ENCODE results near the gene GCNT1.
"Not testable (repeated sequence)": the region's sequence is repeated elsewhere in the genome, so short reads cannot be mapped to it uniquely, and the experiment has no call there.

GCNT1 gene

DNA sequence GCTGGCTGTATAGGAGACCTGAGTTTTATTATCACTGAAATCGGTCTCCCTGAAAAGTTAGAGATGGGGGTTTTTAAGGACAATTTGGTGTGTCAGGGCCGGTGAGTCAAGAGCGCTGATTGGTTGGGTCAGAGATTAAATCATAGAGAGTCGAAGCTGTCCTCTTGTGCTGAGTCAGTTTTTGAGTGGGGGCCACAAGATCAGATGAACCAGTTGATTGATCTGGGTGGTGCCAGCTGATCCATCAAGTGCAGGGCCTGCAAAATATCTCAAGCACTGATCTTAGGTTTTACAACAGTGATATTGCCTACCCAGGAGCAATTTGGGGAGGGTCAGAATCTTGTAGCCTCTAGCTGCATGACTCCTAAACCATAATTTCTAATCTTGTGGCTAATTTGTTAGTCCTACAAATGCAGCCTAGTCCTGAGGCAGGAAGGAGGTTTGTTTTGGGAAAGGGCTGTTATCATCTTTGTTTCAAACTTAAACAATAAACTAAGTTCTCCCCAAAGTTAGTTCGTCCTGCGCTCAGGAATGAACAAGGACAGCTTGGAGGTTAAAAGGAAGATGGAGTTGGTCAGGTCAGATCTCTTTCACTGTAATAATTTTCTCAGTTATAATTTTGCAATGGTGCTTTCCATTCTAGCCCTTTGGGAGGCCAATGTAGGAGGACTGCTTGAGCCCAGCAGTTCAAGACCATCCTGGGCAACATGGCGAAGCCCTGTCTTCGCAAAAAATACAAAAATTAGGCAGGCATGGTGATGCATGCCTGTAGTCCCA lies 33.1 kb upstream of the GCNT1 start:
- H3K27ac ChIP-seq (ENCODE audit: low read depth, low read length): no peak overlapping the region
- no peaks in the 10 kb centered on the region for H3K36me3 ChIP-seq (ENCODE audit: control insufficient read depth, insufficient read depth, low read length)
- no peaks in the 10 kb centered on the region for H3K27me3 ChIP-seq (ENCODE audit: control insufficient read depth, insufficient read depth, low read length)
- no peak overlapping the region for H3K9ac ChIP-seq (ENCODE audit: low read length)
- no peaks in the 10 kb centered on the region for H3K4me1 ChIP-seq (ENCODE audit: control insufficient read depth, insufficient read depth, low read length)
- no peak overlapping the region for H3K4me3 ChIP-seq (ENCODE audit: low read depth, low read length)
- H3K9me3 ChIP-seq (ENCODE audit: control insufficient read depth, insufficient read depth, low read depth, low read length): no peaks in the 10 kb centered on the region

- H3K9me3 ChIP-seq (ENCODE audit: control insufficient read depth, insufficient read depth, low read depth, low read length): no peaks in the 10 kb centered on the region
- H3K9ac ChIP-seq (ENCODE audit: low read length): no peak overlapping the region
- H3K4me1 ChIP-seq (ENCODE audit: control insufficient read depth, insufficient read depth, low read length): no peaks in the 10 kb centered on the region
- H3K27ac ChIP-seq (ENCODE audit: low read depth, low read length): no peak overlapping the region
- no peaks in the 10 kb centered on the region for H3K36me3 ChIP-seq (ENCODE audit: control insufficient read depth, insufficient read depth, low read length)
- no peaks in the 10 kb centered on the region for H3K27me3 ChIP-seq (ENCODE audit: control insufficient read depth, insufficient read depth, low read length)
- no peak overlapping the region for H3K4me3 ChIP-seq (ENCODE audit: low read depth, low read length)
These were observed 32.1 kb upstream of the GCNT1 start for GRCh38 chr9:76426807-76427419.

GRCh38 chr9:76431601-76432000 lies 27.4 kb upstream of the GCNT1 start:
- H3K9me3 ChIP-seq (ENCODE audit: control insufficient read depth, insufficient read depth, low read depth, low read length): peaks cover 7% of the 10 kb centered on the region; the same call in 1 of the 2 replicates
- peaks cover 6% of the 10 kb centered on the region; the same call in 1 of the 2 replicates for H3K4me1 ChIP-seq (ENCODE audit: control insufficient read depth, insufficient read depth, low read length)
- H3K36me3 ChIP-seq (ENCODE audit: control insufficient read depth, insufficient read depth, low read length): no peaks in the 10 kb centered on the region
- no peak overlapping the region for H3K9ac ChIP-seq (ENCODE audit: low read length)
- H3K4me3 ChIP-seq (ENCODE audit: low read depth, low read length): no peak overlapping the region
- no peaks in the 10 kb centered on the region for H3K27me3 ChIP-seq (ENCODE audit: control insufficient read depth, insufficient read depth, low read length)
- H3K27ac ChIP-seq (ENCODE audit: low read depth, low read length): no peak overlapping the region

DNA sequence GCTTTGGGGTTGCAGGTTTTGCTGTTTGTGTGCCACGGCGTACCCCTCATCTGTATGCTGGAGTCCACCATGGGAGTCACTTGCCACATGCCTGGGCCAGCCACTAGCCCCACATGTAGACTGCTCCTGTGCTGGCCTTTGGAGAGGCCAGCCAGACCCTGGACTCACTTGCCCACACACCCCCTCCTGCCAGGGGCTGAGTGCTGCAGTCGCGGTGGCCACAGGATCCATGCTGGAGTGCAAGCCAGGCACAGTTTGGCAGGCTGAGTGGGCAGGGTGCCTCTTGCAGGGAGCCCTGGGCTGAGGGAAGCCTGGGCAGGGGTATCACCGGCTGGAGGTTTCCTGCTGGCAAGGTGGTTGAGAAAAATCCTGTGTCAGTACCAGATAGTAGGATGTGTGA lies 25.6 kb upstream of the GCNT1 start:
- Histone ChIP-seq H3K9ac (ENCODE audit: low read length) (no peak overlapping the region), H3K27me3 (ENCODE audit: control insufficient read depth, insufficient read depth, low read length) (no peaks in the 10 kb centered on the region), H3K27ac (ENCODE audit: low read depth, low read length) (no peak overlapping the region), H3K36me3 (ENCODE audit: control insufficient read depth, insufficient read depth, low read length) (no peaks in the 10 kb centered on the region), H3K4me3 (ENCODE audit: low read depth, low read length) (no peak overlapping the region), H3K4me1 (ENCODE audit: control insufficient read depth, insufficient read depth, low read length) (peaks cover 6% of the 10 kb centered on the region; the same call in 1 of the 2 replicates), H3K9me3 (ENCODE audit: control insufficient read depth, insufficient read depth, low read depth, low read length) (peaks cover 7% of the 10 kb centered on the region; the same call in 1 of the 2 replicates)

DNA sequence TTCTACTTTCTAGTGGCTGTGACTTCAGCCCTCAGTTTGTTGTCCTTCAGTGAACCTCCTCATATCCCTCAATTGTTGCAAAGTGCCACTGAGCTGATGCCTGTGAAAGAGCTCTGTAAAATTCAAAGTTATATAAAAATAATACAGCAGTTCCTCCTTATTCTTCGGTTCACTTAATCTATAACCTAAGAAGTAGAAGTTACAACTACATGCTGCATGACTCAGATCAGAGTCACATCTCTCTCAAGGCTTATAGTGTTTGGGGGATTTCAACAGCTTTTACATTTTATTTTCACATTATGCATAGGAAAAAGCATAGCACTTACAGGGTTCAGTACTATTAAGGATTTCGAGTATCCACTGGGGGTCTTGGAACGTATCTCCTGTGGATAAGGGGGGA lies 25.1 kb upstream of the GCNT1 start:
- H3K9ac ChIP-seq (ENCODE audit: low read length): no peak overlapping the region

DNA sequence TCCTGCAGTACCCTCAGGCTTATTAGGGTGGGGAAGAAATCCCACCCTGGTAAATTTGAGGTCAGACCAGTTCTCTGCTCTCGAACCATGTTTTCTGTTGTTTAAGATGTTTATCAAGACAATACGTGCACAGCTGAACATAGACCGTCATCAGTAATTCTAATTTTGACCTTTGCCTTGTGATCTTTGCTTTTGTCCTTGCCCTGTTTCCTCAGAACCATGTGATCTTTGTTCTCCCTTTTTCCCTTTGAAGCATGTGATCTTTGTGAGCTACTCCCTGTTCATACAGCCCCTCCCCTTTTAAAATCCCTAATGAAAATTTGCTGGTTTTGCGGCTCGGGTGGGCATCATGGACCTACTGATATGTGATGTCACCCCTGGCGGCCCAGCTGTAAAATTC lies 24.1 kb upstream of the GCNT1 start:
- not testable (repeated sequence) for H3K27ac ChIP-seq (ENCODE audit: low read depth, low read length); H3K9me3 ChIP-seq (ENCODE audit: control insufficient read depth, insufficient read depth, low read depth, low read length); H3K36me3 ChIP-seq (ENCODE audit: control insufficient read depth, insufficient read depth, low read length); H3K9ac ChIP-seq (ENCODE audit: low read length); H3K27me3 ChIP-seq (ENCODE audit: control insufficient read depth, insufficient read depth, low read length); H3K4me1 ChIP-seq (ENCODE audit: control insufficient read depth, insufficient read depth, low read length); H3K4me3 ChIP-seq (ENCODE audit: low read depth, low read length)

More for the DNA sequence above, 25.1 kb upstream of the GCNT1 start:
- Histone ChIP-seq H3K36me3 (ENCODE audit: control insufficient read depth, insufficient read depth, low read length) (no peaks in the 10 kb centered on the region), H3K4me1 (ENCODE audit: control insufficient read depth, insufficient read depth, low read length) (peaks cover 6% of the 10 kb centered on the region; the same call in 1 of the 2 replicates), H3K9me3 (ENCODE audit: control insufficient read depth, insufficient read depth, low read depth, low read length) (peaks cover 7% of the 10 kb centered on the region; the same call in 1 of the 2 replicates), H3K27me3 (ENCODE audit: control insufficient read depth, insufficient read depth, low read length) (no peaks in the 10 kb centered on the region), H3K27ac (ENCODE audit: low read depth, low read length) (no peak overlapping the region), H3K4me3 (ENCODE audit: low read depth, low read length) (no peak overlapping the region)

- peaks cover 11% of the 10 kb centered on the region; the same call in 1 of the 2 replicates for H3K9me3 ChIP-seq (ENCODE audit: control insufficient read depth, insufficient read depth, low read depth, low read length)
- not testable (repeated sequence) for H3K4me1 ChIP-seq (ENCODE audit: control insufficient read depth, insufficient read depth, low read length); H3K4me3 ChIP-seq (ENCODE audit: low read depth, low read length); H3K9ac ChIP-seq (ENCODE audit: low read length); H3K27me3 ChIP-seq (ENCODE audit: control insufficient read depth, insufficient read depth, low read length); H3K36me3 ChIP-seq (ENCODE audit: control insufficient read depth, insufficient read depth, low read length); H3K27ac ChIP-seq (ENCODE audit: low read depth, low read length)
These were observed 21.8 kb upstream of the GCNT1 start for GRCh38 chr9:76437017-76437699.

GRCh38 chr9:76438841-76439588 lies 20.0 kb upstream of the GCNT1 start:
- H3K9ac ChIP-seq (ENCODE audit: low read length): no peak overlapping the region
- no peaks in the 10 kb centered on the region for H3K36me3 ChIP-seq (ENCODE audit: control insufficient read depth, insufficient read depth, low read length)
- no peaks in the 10 kb centered on the region for H3K4me1 ChIP-seq (ENCODE audit: control insufficient read depth, insufficient read depth, low read length)
- peaks cover 21% of the 10 kb centered on the region for H3K9me3 ChIP-seq (ENCODE audit: control insufficient read depth, insufficient read depth, low read depth, low read length)
- H3K27ac ChIP-seq (ENCODE audit: low read depth, low read length): no peak overlapping the region
- H3K4me3 ChIP-seq (ENCODE audit: low read depth, low read length): no peak overlapping the region
- H3K27me3 ChIP-seq (ENCODE audit: control insufficient read depth, insufficient read depth, low read length): no peaks in the 10 kb centered on the region

GRCh38 chr9:76441551-76442322 lies 17.2 kb upstream of the GCNT1 start:
- Histone ChIP-seq H3K9ac (ENCODE audit: low read length) (no peak overlapping the region), H3K27ac (ENCODE audit: low read depth, low read length) (no peak overlapping the region), H3K4me1 (ENCODE audit: control insufficient read depth, insufficient read depth, low read length) (no peaks in the 10 kb centered on the region), H3K4me3 (ENCODE audit: low read depth, low read length) (no peak overlapping the region), H3K27me3 (ENCODE audit: control insufficient read depth, insufficient read depth, low read length) (no peaks in the 10 kb centered on the region), H3K9me3 (ENCODE audit: control insufficient read depth, insufficient read depth, low read depth, low read length) (peaks cover 20% of the 10 kb centered on the region), H3K36me3 (ENCODE audit: control insufficient read depth, insufficient read depth, low read length) (no peaks in the 10 kb centered on the region)

DNA sequence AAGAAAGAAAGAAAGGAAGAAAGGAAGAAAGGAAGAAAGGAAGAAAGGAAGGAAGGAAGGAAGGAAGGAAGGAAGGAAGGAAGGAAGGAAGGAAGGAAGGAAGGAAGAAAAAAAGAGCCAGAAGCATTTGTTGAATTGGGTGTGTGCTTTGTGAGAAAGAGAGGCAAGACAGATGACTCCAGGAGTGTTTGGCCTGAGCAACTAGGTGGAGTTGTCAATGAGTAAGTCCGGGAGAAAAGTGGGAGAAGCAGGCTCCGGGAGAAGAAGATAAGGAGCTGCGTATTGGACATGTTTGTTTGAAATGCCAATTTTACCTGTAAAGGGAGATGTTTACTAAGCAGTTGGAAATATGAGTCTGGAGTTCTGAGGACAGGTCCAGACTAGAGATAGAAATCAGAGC lies 15.1 kb upstream of the GCNT1 start:
- H3K9ac ChIP-seq (ENCODE audit: low read length): no peak overlapping the region
- no peaks in the 10 kb centered on the region for H3K27me3 ChIP-seq (ENCODE audit: control insufficient read depth, insufficient read depth, low read length)
- peaks cover 21% of the 10 kb centered on the region for H3K9me3 ChIP-seq (ENCODE audit: control insufficient read depth, insufficient read depth, low read depth, low read length)
- H3K4me1 ChIP-seq (ENCODE audit: control insufficient read depth, insufficient read depth, low read length): no peaks in the 10 kb centered on the region
- no peak overlapping the region for H3K4me3 ChIP-seq (ENCODE audit: low read depth, low read length)
- H3K36me3 ChIP-seq (ENCODE audit: control insufficient read depth, insufficient read depth, low read length): no peaks in the 10 kb centered on the region
- no peak overlapping the region for H3K27ac ChIP-seq (ENCODE audit: low read depth, low read length)
